CD4-positive, alpha-beta T cell treated with Interleukin-17A for 1 hour (primary cell): ENCODE measurements around the gene ELK3.

Experiments
- DNase-seq: peaks from one replicate; pipeline ENCODE4 v3.0.0-alpha.2; 2020

The ELK3 gene

DNA sequence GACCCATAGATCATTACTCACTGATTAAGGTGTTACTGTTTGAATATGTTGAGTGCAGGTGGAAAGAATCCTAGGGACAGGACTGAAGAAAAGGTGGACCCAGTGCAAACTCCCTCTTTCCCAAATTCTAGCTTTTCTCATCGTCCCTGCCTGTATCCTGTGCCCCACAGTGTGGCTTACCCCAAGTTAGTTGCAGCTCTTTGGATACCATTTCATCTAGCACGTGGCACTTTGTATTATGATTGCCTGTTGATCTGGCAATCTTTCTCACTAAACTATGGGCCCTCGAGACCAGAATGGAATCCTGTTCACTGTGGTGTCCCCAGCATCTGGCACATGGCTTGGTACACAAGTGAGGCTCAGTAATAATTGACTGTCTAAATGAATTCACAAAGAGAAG, 66.5 kb downstream of the ELK3 start:
- DNase-seq: no peak

DNA sequence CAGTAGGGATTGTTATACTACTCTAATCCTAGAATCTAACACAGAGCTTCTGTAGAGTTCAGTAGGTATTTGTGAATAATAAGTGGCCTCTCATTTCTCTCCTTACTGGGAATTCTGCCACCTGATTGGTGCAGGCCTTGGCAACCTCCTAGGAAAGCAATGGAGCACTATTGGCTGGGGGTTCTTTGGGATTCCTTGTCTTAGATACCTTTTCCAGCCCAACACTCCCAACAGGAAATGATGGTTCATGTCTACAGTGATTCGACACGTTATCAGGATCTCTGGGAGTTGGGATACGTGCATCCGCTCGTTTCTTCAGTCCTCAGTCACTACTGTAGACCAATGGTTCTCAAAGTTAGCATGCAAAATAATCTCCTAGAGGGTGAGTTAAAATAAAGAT, 67.4 kb downstream of the ELK3 start:
- DNase-seq: no peak

DNA sequence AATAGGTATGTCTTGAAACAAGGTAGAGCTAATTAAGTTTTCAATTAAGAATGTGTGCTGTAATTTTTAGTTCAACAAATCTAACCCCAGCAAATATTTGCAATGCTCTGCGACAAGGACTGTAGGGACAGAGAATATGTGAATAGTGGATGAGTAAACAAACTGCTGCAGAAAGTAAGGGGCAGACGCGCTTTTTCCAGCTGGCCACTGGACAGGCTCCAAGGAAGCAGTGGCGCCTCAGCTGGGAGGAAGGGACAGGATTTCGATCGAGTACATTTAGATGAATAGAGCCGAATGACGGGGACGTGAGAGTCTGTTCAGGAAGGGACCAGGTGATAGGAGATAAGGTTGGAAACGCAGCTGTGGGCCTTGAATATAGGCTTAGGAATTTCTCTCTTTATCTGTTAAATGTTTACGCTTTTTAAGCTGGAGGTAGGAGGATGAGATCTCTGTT, 69.3 kb downstream of the ELK3 start:
- DNase-seq: no peak

DNA sequence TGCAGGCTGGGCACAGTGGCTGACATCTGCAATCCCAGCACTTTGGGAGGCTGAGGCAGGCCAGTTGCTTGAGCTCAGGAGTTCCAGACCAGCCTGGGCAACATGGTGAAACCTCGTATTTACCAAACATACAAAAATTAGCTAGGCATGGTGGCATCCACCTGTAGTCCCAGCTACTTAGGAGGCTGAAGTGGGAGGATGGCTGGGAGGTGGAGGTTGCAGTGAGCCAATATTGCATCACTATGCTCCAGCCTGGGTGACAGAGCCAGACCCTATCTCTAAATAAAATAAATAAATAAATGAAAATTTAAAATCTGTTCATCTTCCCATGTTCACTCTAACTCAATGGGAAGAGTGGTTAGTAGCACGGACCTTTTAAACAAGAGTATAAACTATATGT, 71.2 kb downstream of the ELK3 start:
- no peak for DNase-seq

DNA sequence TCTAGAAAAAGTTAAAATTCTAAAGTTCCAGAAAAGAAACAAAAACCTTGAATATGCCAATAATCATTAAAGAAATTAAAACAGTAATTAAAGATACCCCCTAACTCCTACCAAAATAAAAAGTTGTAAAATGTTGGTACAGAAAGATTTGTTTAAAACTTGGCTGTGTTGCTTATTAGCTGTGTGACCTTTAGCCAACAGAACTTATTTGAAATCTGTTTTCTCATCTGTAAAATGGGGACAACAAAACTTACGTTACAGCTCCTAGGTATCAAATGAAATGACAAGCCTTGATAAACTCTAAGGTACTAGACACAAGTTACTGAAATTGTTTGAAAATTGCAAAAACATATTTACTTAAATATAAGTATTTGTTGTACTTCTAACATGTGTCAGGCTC, 71.7 kb downstream of the ELK3 start:
- no peak for DNase-seq

DNA sequence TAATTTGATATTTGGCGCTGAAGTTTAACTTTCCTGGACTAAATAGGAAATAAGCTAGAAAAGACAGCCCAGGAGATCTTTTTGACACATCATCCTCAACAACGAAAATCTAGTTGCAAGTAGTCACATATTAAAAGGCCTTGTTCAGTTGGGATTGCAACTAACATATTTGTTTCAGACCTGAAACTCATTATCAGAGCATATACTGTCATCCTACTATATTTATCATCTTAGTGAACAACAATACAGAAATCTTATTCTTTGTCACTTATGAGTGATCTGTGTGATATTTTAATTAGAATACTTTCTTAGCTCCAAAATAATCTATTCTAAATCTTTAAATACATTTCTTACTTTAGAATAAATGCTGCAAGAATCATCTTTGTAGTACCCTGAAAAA, 72.1 kb downstream of the ELK3 start:
- no peak for DNase-seq

DNA sequence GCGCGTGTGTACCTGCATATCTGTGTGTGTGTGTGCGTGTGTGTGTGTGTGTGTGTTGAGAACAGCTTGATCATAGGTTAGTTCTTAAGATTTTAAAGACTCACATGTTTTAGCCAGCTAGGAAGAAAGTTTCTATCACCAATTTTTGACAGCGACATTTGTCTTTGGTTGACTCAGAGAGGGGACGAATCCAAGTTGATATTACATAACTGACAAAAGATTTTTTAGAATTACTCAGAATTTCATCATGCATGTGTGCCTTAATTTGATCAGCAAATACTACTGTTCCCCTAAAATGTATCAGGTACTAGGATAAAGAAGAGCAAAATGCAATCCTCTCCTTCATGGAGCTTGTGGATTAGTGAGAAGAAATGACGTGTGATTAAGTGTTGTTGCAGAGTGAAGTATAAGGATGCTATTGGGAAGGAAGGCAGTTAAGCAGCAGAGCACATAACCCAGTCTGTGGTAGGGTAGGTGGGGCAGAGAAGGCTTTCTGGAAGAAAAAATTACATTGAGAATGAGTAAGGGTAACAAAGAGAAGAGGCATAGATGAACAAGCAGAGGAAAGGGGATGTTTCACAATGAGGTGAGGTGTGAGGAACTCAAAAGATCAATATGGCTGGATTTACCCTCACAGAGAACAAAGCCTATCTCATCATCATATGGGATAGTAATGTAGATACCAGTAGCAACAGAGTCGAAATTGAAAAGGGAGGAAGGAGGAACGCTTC, 77.5 kb downstream of the ELK3 start:
- DNase-seq: no peak

DNA sequence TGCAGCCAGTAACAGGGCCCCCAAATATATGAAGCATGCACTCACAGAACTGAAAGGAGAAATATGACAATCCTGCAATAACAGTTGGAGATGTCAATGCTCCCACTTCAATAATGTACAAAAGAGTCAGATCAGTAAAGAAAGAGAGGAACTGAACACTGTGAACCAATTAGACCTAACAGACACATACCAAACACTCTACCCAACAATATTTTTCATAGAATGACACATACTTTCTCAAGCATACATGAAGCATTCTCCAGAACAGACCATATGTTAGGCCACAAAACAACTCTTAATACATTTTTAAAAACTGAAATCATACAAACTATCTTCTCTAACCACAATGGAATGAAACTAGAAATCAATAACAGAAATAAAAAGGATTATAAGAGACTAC, 80.2 kb downstream of the ELK3 start:
- no peak for DNase-seq

DNA sequence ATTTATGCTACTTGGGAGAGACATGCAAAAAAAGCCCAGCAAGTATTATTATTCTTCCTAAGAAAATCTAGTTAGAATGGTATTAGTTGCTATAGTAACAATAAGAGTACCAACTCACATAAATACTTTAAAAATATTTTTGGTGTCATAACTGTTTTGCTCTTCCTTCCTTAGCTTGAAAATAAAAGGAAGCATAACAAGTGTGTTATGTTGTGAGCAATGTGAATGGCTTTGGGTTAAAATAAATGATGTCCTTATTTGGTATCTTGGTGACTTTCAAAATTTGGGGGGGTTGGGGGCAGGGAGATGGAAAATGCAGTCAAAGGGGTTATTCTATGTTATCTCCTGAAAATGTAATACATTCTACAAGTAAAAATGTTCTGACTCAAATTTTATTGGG, 91.0 kb downstream of the ELK3 start:
- DNase-seq: no peak

DNA sequence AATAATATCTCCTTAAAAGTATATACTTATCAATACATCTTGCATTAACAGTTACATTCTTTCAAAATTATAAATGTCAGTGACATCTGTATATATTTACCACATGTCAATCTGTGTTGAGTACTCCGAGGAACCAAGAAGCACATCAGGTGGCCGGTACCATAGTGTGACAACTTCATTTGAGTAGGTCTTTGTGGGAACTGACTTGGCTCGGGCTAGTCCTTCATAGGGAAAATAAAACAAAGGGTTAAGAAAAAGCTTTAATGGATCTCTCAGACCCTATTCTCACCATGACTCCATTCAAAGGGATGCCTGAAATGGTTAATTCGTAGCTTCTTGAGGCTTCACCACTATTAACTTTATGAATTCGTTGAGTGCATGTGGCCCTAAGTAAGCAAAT, 94.9 kb downstream of the ELK3 start:
- no peak for DNase-seq

DNA sequence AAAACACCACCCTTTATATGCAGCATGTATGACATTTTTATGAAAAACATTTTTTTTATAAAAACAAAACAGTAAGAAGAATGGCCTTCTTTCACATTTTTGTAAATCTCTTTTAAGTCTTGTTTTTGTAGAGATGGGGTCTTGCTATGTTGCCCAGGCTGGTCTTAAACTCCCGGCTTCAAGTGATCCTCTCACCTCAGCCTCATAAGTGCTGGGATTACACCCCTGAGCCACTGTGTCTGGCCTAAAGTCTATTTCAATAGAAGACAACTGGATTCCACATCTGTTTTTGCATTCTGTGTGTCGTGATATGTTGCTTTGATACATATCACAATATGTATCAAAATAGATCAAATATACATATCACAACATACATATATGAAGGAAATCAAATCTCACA, 98.9 kb downstream of the ELK3 start:
- DNase-seq: no peak

DNA sequence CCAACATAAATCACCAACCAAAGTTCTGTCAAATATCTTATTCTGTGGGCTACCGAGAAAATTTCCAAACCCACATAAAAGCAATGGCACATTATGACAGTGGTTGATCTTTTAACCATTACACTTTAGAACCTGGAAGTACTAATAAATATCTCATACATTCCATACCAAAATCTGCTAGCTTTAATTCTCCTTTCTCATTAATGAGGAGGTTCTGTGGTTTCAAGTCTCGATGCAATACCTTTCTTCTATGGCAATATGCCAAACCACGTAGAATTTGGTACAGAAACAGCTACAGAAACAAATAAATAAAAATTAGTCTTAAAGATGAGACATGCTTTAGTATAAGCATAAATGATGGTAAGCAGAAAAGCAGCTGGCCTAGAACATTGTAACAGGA, 100.7 kb downstream of the ELK3 start:
- peak; percentile 48 for DNase-seq

DNA sequence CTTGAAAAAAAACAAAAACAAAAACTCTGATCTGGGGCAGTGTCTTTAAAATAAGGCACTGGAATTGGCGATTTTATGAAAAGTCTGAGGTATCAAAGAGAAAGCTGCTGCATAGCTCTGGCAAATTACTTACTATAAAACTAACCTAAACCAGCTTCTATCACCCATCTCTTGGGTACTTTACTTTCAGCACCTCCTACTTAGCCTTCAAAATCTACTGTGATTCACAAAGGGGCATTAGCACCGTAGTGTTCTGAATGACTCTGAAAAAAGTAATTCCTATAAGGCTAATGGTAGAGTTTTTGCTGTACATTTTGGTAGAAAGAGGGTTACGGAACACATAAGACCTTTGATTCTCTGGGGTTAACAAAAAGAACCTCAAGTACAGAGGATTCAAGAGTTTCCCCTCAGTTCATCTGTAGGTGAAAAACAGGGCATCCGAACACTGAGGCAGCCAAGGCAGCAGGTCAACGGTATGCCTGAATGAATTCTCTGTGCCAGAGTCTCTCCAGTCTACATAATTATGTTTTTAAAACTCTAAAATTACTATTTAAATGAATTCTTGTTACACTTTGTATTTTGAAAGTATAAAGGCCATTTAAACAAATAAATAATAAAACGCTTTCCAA, 101.5 kb downstream of the ELK3 start:
- DNase-seq: no peak

DNA sequence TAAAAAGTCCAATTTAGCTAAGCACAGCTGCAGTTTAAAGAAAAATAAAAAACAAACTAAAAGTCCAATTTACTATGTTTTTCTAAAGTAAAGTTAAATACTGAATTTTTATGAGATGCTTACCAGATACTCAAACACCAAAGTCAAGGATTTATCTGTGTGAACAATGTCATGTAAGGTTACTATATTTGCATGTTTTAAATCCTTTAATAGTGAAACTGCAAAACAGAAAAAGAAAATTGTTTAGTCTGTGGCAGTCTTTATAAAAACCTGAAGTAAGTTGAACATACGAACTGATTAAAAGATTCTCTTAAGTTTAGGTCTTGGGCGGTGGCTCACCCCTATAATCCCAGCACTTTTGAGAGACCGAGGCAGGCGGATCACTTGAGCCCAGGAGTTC, 103.3 kb downstream of the ELK3 start:
- DNase-seq: no peak

DNA sequence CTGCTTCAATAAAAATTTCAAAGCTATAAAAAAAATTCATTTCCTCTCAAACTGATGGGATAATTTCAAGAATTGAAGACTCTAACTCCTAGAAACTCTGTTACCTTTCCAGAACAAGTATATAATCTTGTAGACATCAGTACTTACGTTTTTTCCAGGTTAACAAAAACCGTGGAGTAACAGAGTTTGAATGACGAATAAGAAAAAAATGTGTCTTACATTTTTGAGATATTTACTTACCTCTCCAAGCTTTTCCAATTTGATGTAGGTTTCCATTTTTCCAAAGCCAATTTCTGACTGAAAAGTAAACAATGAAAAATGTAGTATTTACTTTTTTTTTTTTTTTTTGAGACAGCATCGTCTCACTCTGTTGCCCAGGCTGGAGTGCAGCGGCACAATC, 105.9 kb downstream of the ELK3 start:
- no peak for DNase-seq

DNA sequence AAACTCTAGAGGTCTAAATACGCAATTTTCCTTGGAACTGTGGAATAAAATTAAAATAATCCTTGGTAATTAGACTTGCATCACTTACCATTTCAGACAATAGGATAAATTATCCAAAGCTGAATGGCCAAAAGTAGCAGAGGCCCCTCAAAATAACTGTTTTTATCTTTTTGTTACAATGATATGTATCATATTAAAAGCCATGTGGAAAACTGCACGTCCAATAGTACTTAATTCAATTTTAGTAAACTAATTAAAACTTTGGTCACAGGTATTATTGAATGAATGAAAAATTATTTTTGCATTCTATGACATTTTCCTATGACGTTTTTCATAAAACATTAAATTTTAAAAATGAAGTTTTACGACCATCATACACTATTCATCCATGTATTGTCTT, 107.6 kb downstream of the ELK3 start:
- no peak for DNase-seq

DNA sequence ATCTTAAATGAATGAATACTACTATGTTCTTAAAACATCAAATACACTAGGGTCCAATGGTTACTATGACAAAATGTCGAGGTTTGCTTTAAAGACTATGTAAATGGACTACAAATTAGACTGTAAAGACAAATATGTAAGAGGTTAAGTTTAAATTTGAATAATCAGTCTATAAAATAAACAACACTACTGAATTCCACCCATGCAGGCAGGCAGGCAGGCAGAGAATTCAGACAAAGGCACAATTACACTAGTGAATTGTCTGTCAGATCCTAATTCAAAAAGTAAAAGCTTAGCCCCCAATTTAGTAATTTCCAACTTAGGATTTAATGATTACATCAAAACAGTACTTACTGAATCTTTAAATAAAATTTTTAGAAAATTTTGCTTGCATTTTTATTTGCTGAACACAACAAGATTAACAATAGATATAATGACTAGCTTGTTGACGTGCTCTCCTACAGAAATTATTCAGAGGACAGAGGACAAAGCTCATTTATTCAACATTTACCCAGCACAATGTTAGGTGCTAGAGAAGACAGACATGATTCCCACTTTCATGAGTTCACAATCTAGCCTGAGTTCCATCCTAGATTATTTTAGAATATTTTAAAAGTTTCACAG, 108.6 kb downstream of the ELK3 start:
- no peak for DNase-seq

DNA sequence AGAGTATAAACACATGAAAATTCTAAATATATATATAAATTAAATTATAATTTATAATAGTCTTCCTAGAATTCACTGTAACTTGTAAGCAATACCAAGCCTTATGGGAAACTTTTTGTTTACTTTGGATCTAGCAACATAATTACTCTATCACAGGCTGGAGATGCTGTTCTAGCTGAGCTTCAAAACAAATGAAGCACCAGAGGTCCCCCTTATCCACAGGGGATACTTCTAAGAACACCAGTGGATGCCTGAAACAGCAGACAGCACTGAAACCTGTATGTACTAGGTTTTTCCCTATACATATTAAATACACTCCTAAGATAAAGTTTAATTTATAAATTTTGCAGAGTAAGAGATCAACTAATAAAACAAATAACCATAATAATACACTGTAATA, 109.5 kb downstream of the ELK3 start:
- DNase-seq: no peak

DNA sequence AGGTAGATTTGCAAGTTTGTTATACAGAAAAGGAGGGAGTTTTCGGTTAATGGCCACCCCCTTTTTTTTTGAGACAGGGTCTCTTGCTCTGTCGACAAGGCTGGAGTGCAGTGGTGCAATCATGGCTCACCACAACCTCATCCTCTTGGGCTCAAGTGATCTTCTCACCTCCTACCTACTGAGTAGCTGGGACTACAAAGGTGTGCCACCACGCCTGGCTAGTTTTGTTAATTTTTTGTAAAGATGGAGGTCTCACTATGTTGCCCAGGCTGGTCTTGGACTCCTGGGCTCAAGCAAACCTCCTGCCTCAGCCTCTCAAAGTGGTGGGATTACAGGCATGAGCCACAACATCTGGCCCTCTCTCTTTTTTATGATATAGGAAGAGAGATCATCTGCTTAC, 111.5 kb downstream of the ELK3 start:
- DNase-seq: no peak

DNA sequence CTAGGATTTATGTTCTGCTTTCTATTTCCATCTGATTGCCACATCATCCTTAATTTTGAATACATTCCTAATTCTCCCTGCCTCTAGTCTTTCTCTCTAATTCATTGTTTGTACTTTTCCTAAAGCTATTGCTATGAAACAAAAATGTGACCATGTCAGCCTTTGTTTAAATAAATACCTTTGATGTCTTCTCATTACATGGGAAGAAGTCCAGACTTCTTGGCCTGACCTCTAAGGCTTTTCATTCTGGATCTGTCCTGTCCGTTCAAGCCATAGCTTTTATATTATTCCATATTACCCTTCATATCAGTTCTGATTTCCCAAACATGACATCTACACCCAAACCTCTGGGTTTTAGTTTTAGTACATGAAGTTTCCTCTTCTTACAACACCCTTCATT, 114.7 kb downstream of the ELK3 start:
- DNase-seq: no peak

DNA sequence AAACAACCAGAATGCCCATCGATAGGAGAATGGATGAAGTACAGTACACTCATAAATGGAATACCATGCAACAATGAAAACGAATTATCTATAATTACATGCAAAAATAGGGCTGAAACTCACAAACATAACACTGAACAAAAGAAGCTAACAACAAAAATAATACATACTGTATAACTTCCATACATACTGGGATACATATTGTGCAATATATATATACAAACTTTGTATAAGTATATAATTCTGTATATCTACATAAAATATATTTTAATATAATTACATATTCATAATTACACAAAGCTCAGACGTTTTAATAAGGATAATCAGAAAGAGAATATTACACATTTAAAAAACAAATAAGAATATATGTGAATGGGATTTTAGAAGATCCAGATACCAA, 115.9 kb downstream of the ELK3 start:
- no peak for DNase-seq

DNA sequence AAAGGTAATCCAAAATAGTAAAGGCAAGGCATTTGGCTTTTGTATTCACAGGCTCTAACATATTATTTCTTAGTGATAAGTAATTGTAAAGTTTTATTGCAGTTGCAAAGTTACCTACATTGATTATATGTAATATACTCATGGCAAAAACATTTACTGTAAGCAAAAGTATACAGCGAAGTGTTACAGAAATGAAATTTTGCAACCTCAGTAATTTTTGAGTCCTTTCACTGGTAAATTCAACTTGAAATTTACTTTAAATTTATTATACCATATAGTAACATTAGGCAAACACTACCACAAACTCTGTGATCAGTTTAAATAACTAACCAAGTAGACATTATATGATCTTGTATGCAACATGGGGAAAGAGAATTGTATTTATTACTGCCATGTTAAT, 117.0 kb downstream of the ELK3 start:
- DNase-seq: no peak

DNA sequence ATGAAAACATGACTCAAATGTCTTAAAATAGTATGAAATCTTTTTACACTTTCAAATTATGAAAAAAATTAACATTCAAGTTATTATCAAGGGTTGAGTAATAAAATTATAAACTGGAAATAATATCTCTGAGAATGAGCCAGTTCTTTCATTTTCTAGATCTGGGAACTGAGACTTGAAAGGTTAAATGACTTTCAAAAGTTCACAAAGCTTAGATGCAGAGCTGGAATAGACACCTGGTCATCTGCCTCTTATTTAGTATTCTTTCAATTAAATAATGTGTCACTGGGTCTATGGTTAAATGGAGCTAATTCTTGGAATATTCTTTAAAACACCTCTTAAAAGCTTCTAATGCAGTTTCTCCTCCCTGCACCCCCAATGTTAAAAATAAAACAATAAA, 119.4 kb downstream of the ELK3 start:
- no peak for DNase-seq

DNA sequence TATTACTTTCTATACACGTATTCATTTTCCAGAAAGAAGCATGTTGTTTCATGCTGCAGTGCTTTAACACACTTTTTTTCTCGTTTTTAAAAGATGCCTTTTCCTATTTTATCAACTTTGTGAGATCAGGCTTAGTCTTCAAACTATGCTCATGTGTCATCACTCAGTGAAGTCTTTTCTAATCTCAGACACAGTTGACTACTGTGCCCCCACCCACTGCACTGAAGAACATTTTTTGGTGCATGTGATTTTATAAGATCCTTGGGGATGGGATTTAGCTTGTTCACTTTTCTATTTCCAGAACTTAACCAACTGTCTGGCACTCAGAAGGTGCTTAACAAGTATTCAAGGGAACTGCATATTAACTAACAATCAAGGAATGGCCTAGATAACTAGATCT, 120.5 kb downstream of the ELK3 start:
- no peak for DNase-seq
